ENCODE data around the gene FGG. TPM values are rescaled to one million over a fixed set of nuclear protein-coding genes. Genes with fewer than 3 reads are reported as not detected.

Gene FGG
- polyA plus RNA-seq, 12 donors, result 0.24 to 25.3 (median 1.2) TPM; not detected in 6

Other genes with a start within 250 kb of the FGG start
- 10 to 100 TPM in 5 of 12 donors, 1 to 10 TPM in 6, not detected in 1; 5.2 to 17.4 (median 9.4) TPM for gene DCHS2, start 120.9 kb downstream of the FGG start, polyA plus RNA-seq (ENCODE audit: insufficient read length in 12 of 12)
- gene PLRG1, start 62.3 kb downstream of the FGG start, polyA plus RNA-seq (ENCODE audit: insufficient read length in 12 of 12), result 10 to 100 TPM in 11 of 12 donors, not detected in 1; 49.5 to 72.2 (median 64.1) TPM
- gene FGB, start 49.6 kb downstream of the FGG start, polyA plus RNA-seq (ENCODE audit: insufficient read length in 12 of 12), result 10 to 100 TPM in 1 of 12 donors, 1 to 10 TPM in 3, under 1 TPM in 4, not detected in 4; 0.15 to 37.5 (median 1.8) TPM
- gene FGA, start 21.9 kb downstream of the FGG start, polyA plus RNA-seq (ENCODE audit: insufficient read length in 12 of 12), result 10 to 100 TPM in 1 of 12 donors, 1 to 10 TPM in 2, under 1 TPM in 6, not detected in 3; 0.10 to 25.5 (median 0.41) TPM
- 1 to 10 TPM in 1 of 12 donors, under 1 TPM in 7, not detected in 4; 0.12 to 1.0 (median 0.29) TPM for gene LRAT, start 131.3 kb upstream of the FGG start, polyA plus RNA-seq (ENCODE audit: insufficient read length in 12 of 12)
- gene RBM46, start 168.6 kb upstream of the FGG start, polyA plus RNA-seq (ENCODE audit: insufficient read length in 12 of 12), result under 1 TPM in 6 of 12 donors, not detected in 6; 0.06 to 0.34 (median 0.10) TPM

Measured in muscle of arm (tissue), 12 donors.